Neural crest cell (in vitro differentiated cells): ENCODE data around the gene HIF3A. TPM values are rescaled to one million over a fixed set of nuclear protein-coding genes. Genes with fewer than 3 reads are reported as not detected.

Experiments used
- DNase-seq: peaks from one replicate; pipeline ENCODE4 v3.0.0; 2021; ENCODE audit warnings: low read depth, mixed read lengths, low spot score
- H3K27ac Mint-ChIP-seq: one replicate; pipeline ENCODE4 v1.8.0; 2021; ENCODE audit warnings: mild to moderate bottlenecking, mixed read lengths; ENCODE audit not compliant: unreplicated experiment
- H3K27me3 Mint-ChIP-seq: 2 replicates; pipeline ENCODE4 v1.8.0; 2021; ENCODE audit warnings: low read depth, mild to moderate bottlenecking, mixed read lengths
- H3K36me3 Mint-ChIP-seq: 2 replicates; pipeline ENCODE4 v1.8.0; 2021; ENCODE audit warnings: low read depth, mild to moderate bottlenecking, mixed read lengths
- H3K4me1 Mint-ChIP-seq: 2 replicates; pipeline ENCODE4 v1.8.0; 2021; ENCODE audit warnings: mixed read lengths
- H3K4me3 Mint-ChIP-seq: one replicate; pipeline ENCODE4 v1.8.0; 2021; ENCODE audit warnings: mild to moderate bottlenecking, mixed read lengths
- H3K9me3 Mint-ChIP-seq: 2 replicates; pipeline ENCODE4 v1.8.0; 2021; ENCODE audit warnings: mixed read lengths
- CTCF ChIP-seq: fragments of 200-600 bp; sonication (generic); conservative IDR thresholded peaks from 2 replicates; pipeline ENCODE4 v1.5.0; 2021; ENCODE audit warnings: antibody characterized with exemption, mild to moderate bottlenecking
- total RNA-seq: library from RNA; stranded (reverse); gene quantifications from 2 replicates; pipeline ENCODE4 v1.2.1, GENCODE V29; 2021

HIF3A gene
- total RNA-seq, 1 donor from 2014 or later: 7.6 TPM

- TF ChIP-seq CTCF: no peak
- Mint-ChIP-seq H3K9me3 (peaks cover 28% of the 10 kb centered on the region), H3K4me3 (no peak overlapping the region), H3K27ac (no peak overlapping the region), H3K4me1 (no peaks in the 10 kb centered on the region), H3K27me3 (no peaks in the 10 kb centered on the region), H3K36me3 (peaks cover 36% of the 10 kb centered on the region)
- DNase-seq: no peak
These were observed 31.2 kb downstream of the HIF3A start for GRCh38 chr19:46328079-46328478.

GRCh38 chr19:46330319-46330918, 33.6 kb downstream of the HIF3A start:
- no peak for TF ChIP-seq CTCF
- H3K27ac Mint-ChIP-seq: no peak overlapping the region
- DNase-seq: no peak
- H3K36me3 Mint-ChIP-seq: peaks cover 33% of the 10 kb centered on the region
- H3K9me3 Mint-ChIP-seq: peaks cover 23% of the 10 kb centered on the region
- H3K4me3 Mint-ChIP-seq: no peak overlapping the region
- H3K4me1 Mint-ChIP-seq: no peaks in the 10 kb centered on the region
- no peaks in the 10 kb centered on the region for H3K27me3 Mint-ChIP-seq

- Mint-ChIP-seq H3K4me1 (peaks cover 21% of the 10 kb centered on the region), H3K27me3 (no peaks in the 10 kb centered on the region), H3K36me3 (no peaks in the 10 kb centered on the region), H3K9me3 (no peaks in the 10 kb centered on the region), H3K4me3 (no peak overlapping the region), H3K27ac (no peak overlapping the region)
- no peak for TF ChIP-seq CTCF
- no peak for DNase-seq
These were observed 40.6 kb downstream of the HIF3A start for GRCh38 chr19:46337487-46337886.

GRCh38 chr19:46339446-46339845, 42.6 kb downstream of the HIF3A start:
- TF ChIP-seq CTCF: no peak
- Mint-ChIP-seq H3K4me1 (peaks cover 21% of the 10 kb centered on the region), H3K4me3 (no peak overlapping the region), H3K27ac (no peak overlapping the region), H3K36me3 (no peaks in the 10 kb centered on the region), H3K9me3 (no peaks in the 10 kb centered on the region), H3K27me3 (no peaks in the 10 kb centered on the region)
- no peak for DNase-seq

- H3K36me3 Mint-ChIP-seq: no peaks in the 10 kb centered on the region
- H3K27ac Mint-ChIP-seq: no peak overlapping the region
- no peak overlapping the region for H3K4me3 Mint-ChIP-seq
- no peak for DNase-seq
- no peaks in the 10 kb centered on the region for H3K27me3 Mint-ChIP-seq
- peaks cover 21% of the 10 kb centered on the region for H3K4me1 Mint-ChIP-seq
- no peaks in the 10 kb centered on the region for H3K9me3 Mint-ChIP-seq
- TF ChIP-seq CTCF: no peak
These were observed 43.3 kb downstream of the HIF3A start for GRCh38 chr19:46340051-46340659.
